PFSK-1 (cell line): ENCODE data around the gene CCL19. TPM values are rescaled to one million over a fixed set of nuclear protein-coding genes. Genes with fewer than 3 reads are reported as not detected.

Experiments used
- FOXP2 ChIP-seq: optimal IDR thresholded peaks from 2 replicates; pipeline ENCODE3; 2011; ENCODE audit warnings: borderline replicate concordance, control low read depth, inconsistent platforms; ENCODE audit not compliant: insufficient read depth; ENCODE audit errors: extremely low read length, extremely low read depth
- POLR2AphosphoS5 ChIP-seq: IDR thresholded peaks from 2 replicates; pipeline ENCODE4 v1.6.1; 2012; ENCODE audit warnings: low read depth, mild to moderate bottlenecking, control low read depth, low read length, moderate library complexity
- REST ChIP-seq, 2 experiments: IDR thresholded peaks; 2 replicates each; pipeline versions ENCODE4 v1.6.1 to v1.8.0; 2011 to 2012; ENCODE audit warnings: low read depth in 2 of 2, low read length in 2 of 2, control low read depth in 1 of 2, inconsistent platforms in 1 of 2, mild to moderate bottlenecking in 1 of 2, moderate library complexity in 1 of 2; ENCODE audit not compliant: insufficient read depth in 1 of 2
- SIN3A ChIP-seq: IDR thresholded peaks from 2 replicates; pipeline ENCODE4 v1.6.1; 2012; ENCODE audit warnings: mild to moderate bottlenecking, low read length, moderate library complexity, borderline replicate concordance; ENCODE audit not compliant: insufficient read depth
- TAF1 ChIP-seq: IDR thresholded peaks from 2 replicates; pipeline ENCODE4 v1.6.1; 2012; ENCODE audit warnings: low read length, control low read depth, borderline replicate concordance; ENCODE audit not compliant: insufficient read depth
- polyA plus RNA-seq: library from polyadenylated mRNA; unstranded; fragments of >200 nt; gene quantifications from one replicate; pipeline ENCODE4 v1.2.1, GENCODE V29; 2012; ENCODE audit warnings: low read depth, missing spikeins; ENCODE audit not compliant: insufficient read length

The CCL19 gene
- not detected for polyA plus RNA-seq

DNA sequence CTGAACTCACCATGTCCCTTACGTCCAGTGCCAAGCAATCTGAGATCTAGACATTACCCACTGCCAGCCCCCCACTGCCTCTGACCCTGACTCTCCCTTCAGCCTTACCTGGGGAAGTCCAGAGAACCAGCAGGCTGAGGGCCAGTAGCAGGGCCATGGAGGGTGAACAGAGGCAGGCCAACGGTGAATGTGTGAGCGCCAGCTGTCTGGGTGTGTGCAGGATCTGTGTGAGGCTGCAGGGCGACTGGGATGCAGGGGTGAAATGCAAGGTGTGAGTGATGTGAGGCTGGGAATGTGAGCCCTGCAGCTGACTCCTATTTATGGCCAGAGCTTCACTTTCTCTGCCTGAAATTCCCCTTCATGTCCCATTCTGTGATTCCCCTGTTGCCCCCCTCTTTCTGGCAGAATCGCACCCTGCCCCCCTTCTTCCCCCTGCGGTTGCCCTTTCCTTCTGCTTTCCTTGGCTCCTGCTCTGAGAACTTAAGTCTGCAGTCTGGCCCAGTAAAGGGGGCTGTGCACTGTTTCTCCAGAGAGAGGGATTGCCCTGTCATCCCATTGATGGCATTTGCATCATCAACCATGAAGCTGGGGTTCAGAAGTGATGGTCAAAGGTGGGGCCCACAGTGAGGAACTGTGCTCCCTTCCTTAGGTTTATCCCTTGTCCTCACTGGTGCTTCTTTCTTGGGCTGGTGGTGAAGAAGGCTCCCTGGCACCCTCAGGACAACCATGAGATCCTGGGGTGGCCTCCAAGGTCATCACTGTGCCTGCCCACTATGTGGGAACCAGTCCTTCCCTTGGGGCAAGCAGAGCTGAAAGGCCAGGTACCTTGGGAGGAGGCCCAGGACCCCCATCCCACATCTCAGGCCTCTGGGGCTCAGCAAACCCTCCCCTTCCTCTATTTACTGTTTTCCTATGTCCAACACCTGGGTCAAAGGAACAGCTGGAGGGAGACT is at the start of gene CCL19:
TSS of gene CCL19 (minus strand) at position 294 of the 953 bp plus-strand sequence. CDS start at position 157, 137 bp downstream.
- TF ChIP-seq POLR2AphosphoS5 (no peak), SIN3A (no peak)

GRCh38 chr9:34737677-34738260 is 46.7 kb upstream of the CCL19 start:
- TF ChIP-seq REST (IDR thresholded peaks at IDR 0.05; ENCODE audit: insufficient read depth in 1 of 2, low read depth in 2 of 2, low read length in 2 of 2) = no peak
- TF ChIP-seq POLR2AphosphoS5 = no peak
- TF ChIP-seq TAF1 = no peak
- TF ChIP-seq FOXP2 = no peak
- no peak for TF ChIP-seq SIN3A

- TF ChIP-seq REST (IDR thresholded peaks at IDR 0.05; ENCODE audit: insufficient read depth in 1 of 2, low read depth in 2 of 2, low read length in 2 of 2) (no peak), FOXP2 (no peak), TAF1 (no peak), POLR2AphosphoS5 (no peak), SIN3A (no peak)
These were observed 43.6 kb upstream of the CCL19 start for GRCh38 chr9:34734720-34735119.

GRCh38 chr9:34732886-34733285 is 41.8 kb upstream of the CCL19 start:
- TF ChIP-seq POLR2AphosphoS5 (no peak), REST (IDR thresholded peaks at IDR 0.05; ENCODE audit: insufficient read depth in 1 of 2, low read depth in 2 of 2, low read length in 2 of 2) (no peak), TAF1 (no peak), SIN3A (no peak), FOXP2 (no peak)

DNA sequence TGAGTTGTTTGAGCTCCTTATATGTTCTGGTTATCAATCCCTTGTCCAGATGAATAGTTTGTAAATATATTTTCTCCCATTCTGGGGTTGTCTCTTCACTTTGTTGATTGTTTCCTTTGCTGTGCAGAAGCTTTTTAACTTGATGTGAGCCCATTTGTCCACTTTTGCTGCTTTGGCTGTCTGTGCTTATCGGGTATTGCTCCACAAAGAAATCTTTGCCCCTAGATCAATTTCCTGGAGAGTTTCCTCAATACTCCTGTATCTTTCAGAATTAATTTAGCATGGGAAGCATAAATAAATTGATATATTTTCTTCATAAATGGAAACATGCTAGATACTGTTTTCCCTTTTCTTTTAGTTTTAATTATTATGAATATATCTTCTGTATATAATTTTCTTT is 41.4 kb upstream of the CCL19 start:
- no peak for TF ChIP-seq FOXP2
- no peak for TF ChIP-seq REST (IDR thresholded peaks at IDR 0.05; ENCODE audit: insufficient read depth in 1 of 2, low read depth in 2 of 2, low read length in 2 of 2)
- no peak for TF ChIP-seq POLR2AphosphoS5
- TF ChIP-seq TAF1 = no peak
- TF ChIP-seq SIN3A = no peak
